BLaER1 (cell line): Measurements from ENCODE around the gene MYH10.

Experiments used
- H3K27ac ChIP-seq: shearing (Covaris generic); formaldehyde crosslinking; 2 replicates; pipeline ENCODE4 v1.8.1; 2022
- H3K27me3 ChIP-seq: shearing (Covaris generic); formaldehyde crosslinking; 2 replicates; pipeline ENCODE4 v1.8.1; 2022
- H3K36me3 ChIP-seq: shearing (Covaris generic); formaldehyde crosslinking; 2 replicates; pipeline ENCODE4 v1.8.1; 2022
- H3K4me1 ChIP-seq: shearing (Covaris generic); formaldehyde crosslinking; 2 replicates; pipeline ENCODE4 v1.8.1; 2022
- H3K4me2 ChIP-seq: shearing (Covaris generic); formaldehyde crosslinking; 2 replicates; pipeline ENCODE4 v1.8.1; 2022
- H3K4me3 ChIP-seq: shearing (Covaris generic); formaldehyde crosslinking; 2 replicates; pipeline ENCODE4 v1.8.1; 2022
- H3K9ac ChIP-seq: shearing (Covaris generic); formaldehyde crosslinking; 2 replicates; pipeline ENCODE4 v1.8.1; 2022
- H3K9me3 ChIP-seq: shearing (Covaris generic); formaldehyde crosslinking; 2 replicates; pipeline ENCODE4 v1.8.1; 2022
- H4K20me1 ChIP-seq: shearing (Covaris generic); formaldehyde crosslinking; 2 replicates; pipeline ENCODE4 v1.8.1; 2022
- Cebpa-rat ChIP-seq: shearing (Covaris generic); IDR thresholded peaks from 2 replicates; pipeline ENCODE4 v1.8.1; 2022

The MYH10 gene

GRCh38 chr17:8537734-8538133, 92.8 kb downstream of the MYH10 start:
- H3K4me2 ChIP-seq: no peak overlapping the region
- no peak overlapping the region for H3K9ac ChIP-seq
- H3K4me1 ChIP-seq: no peaks in the 10 kb centered on the region
- H3K4me3 ChIP-seq: no peak overlapping the region
- H3K36me3 ChIP-seq: peaks cover 99% of the 10 kb centered on the region
- no peak for TF ChIP-seq Cebpa-rat
- H3K27ac ChIP-seq: no peak overlapping the region
- H3K27me3 ChIP-seq: no peaks in the 10 kb centered on the region
- no peaks in the 10 kb centered on the region for H3K9me3 ChIP-seq
- H4K20me1 ChIP-seq: no peaks in the 10 kb centered on the region

- H3K4me1 ChIP-seq: no peaks in the 10 kb centered on the region
- no peak overlapping the region for H3K4me3 ChIP-seq
- TF ChIP-seq Cebpa-rat: no peak
- no peak overlapping the region for H3K4me2 ChIP-seq
- H4K20me1 ChIP-seq: no peaks in the 10 kb centered on the region
- no peaks in the 10 kb centered on the region for H3K27me3 ChIP-seq
- no peak overlapping the region for H3K27ac ChIP-seq
- peaks cover 85% of the 10 kb centered on the region for H3K36me3 ChIP-seq
- H3K9ac ChIP-seq: no peak overlapping the region
- H3K9me3 ChIP-seq: no peaks in the 10 kb centered on the region
Observed at GRCh38 chr17:8534498-8535188, 95.9 kb downstream of the MYH10 start.

DNA sequence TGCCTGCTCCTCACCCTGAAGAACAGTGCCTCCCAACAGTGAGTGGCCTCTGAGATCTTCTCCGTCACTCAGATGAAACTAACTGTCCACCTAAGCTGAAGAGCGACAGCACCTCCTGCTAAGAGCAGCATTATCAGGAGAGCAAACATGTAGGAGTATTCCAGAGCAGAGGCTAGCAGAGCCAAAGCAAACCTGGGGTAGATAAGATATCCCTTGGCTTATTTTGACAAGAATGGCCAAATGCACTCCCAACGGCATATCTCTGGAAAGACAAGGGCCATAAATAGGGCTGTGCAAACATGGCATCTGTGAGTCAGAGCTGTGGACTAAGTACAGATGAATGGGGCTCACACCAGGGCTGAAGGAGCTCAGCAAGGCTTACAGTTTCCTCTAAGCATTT, 98.5 kb downstream of the MYH10 start:
- no peaks in the 10 kb centered on the region for H3K9me3 ChIP-seq
- no peaks in the 10 kb centered on the region for H3K27me3 ChIP-seq
- no peak overlapping the region for H3K27ac ChIP-seq
- no peak overlapping the region for H3K4me3 ChIP-seq
- H4K20me1 ChIP-seq: no peaks in the 10 kb centered on the region
- H3K9ac ChIP-seq: no peak overlapping the region
- no peak for TF ChIP-seq Cebpa-rat
- no peaks in the 10 kb centered on the region for H3K4me1 ChIP-seq
- H3K36me3 ChIP-seq: peaks cover 85% of the 10 kb centered on the region
- no peak overlapping the region for H3K4me2 ChIP-seq

DNA sequence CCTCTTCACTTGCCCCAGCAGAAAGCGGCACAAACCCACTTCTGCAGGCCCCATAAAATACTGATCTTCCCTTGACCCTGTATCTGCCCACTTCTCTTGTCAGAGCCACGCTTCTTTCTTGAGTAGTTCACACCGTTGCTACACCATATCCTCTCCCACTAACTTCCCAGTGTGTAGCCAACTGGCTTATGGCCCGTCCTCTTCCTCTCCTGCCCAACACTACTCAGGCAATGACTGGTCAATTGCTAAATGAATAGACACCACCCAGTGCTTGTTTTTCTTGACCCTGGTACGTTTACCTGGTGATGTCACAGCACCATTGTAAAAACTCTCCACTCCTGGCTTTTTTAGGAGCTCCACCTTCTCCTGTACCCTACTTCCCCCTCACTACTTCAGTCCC, 107.9 kb downstream of the MYH10 start:
- no peaks in the 10 kb centered on the region for H3K27me3 ChIP-seq
- 0 out of 2 replicates have a peak, but pooled peaks cover 8% of the 10 kb centered on the region for H4K20me1 ChIP-seq
- H3K27ac ChIP-seq: no peak overlapping the region
- H3K4me1 ChIP-seq: no peaks in the 10 kb centered on the region
- TF ChIP-seq Cebpa-rat: no peak
- H3K4me3 ChIP-seq: no peak overlapping the region
- no peak overlapping the region for H3K9ac ChIP-seq
- H3K4me2 ChIP-seq: no peak overlapping the region
- no peaks in the 10 kb centered on the region for H3K9me3 ChIP-seq
- H3K36me3 ChIP-seq: peaks cover 99% of the 10 kb centered on the region

GRCh38 chr17:8520981-8521380, 109.5 kb downstream of the MYH10 start:
- no peak overlapping the region for H3K4me3 ChIP-seq
- H3K27me3 ChIP-seq: no peaks in the 10 kb centered on the region
- TF ChIP-seq Cebpa-rat: no peak
- no peak overlapping the region for H3K27ac ChIP-seq
- H3K36me3 ChIP-seq: peaks cover 99% of the 10 kb centered on the region
- no peaks in the 10 kb centered on the region for H3K9me3 ChIP-seq
- H3K4me1 ChIP-seq: no peaks in the 10 kb centered on the region
- H3K9ac ChIP-seq: no peak overlapping the region
- H4K20me1 ChIP-seq: 0 out of 2 replicates have a peak, but pooled peaks cover 8% of the 10 kb centered on the region
- no peak overlapping the region for H3K4me2 ChIP-seq

- Histone ChIP-seq H3K4me1 (no peaks in the 10 kb centered on the region), H3K4me2 (no peak overlapping the region), H3K27ac (no peak overlapping the region), H3K27me3 (no peaks in the 10 kb centered on the region), H3K36me3 (peaks cover 100% of the 10 kb centered on the region), H3K9ac (no peak overlapping the region), H4K20me1 (0 out of 2 replicates have a peak, but pooled peaks cover 8% of the 10 kb centered on the region), H3K4me3 (no peak overlapping the region), H3K9me3 (no peaks in the 10 kb centered on the region)
- no peak for TF ChIP-seq Cebpa-rat
Observed at GRCh38 chr17:8518850-8519249, 111.7 kb downstream of the MYH10 start.

- peaks cover 100% of the 10 kb centered on the region for H3K36me3 ChIP-seq
- no peak for TF ChIP-seq Cebpa-rat
- H3K4me2 ChIP-seq: no peak overlapping the region
- 0 out of 2 replicates have a peak, but pooled peaks cover 8% of the 10 kb centered on the region for H4K20me1 ChIP-seq
- no peak overlapping the region for H3K4me3 ChIP-seq
- H3K27me3 ChIP-seq: no peaks in the 10 kb centered on the region
- H3K9ac ChIP-seq: no peak overlapping the region
- no peak overlapping the region for H3K27ac ChIP-seq
- no peaks in the 10 kb centered on the region for H3K9me3 ChIP-seq
- no peaks in the 10 kb centered on the region for H3K4me1 ChIP-seq
Observed at GRCh38 chr17:8518326-8518725, 112.2 kb downstream of the MYH10 start.

DNA sequence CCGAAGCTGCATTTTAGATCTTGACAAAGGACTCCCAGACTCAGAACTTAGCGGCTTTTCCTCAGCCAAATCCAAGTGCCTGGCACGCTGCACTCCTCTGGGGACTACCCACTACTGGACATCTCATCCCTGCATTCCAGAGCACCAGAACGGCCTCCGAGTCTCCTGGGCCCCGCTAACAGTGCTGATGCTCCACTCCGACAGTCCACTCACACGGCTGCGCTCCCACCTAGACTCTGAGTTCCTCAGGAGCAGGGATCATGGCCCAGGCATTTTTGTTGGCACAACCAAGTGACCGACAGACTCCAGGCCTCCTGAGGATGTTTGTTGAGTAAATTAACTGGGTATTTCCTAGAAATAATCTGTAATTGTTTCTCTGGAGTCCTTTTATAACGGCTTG, 115.7 kb downstream of the MYH10 start:
- no peaks in the 10 kb centered on the region for H3K4me1 ChIP-seq
- no peaks in the 10 kb centered on the region for H4K20me1 ChIP-seq
- peaks cover 99% of the 10 kb centered on the region for H3K36me3 ChIP-seq
- H3K4me2 ChIP-seq: no peak overlapping the region
- no peak for TF ChIP-seq Cebpa-rat
- no peak overlapping the region for H3K27ac ChIP-seq
- no peak overlapping the region for H3K9ac ChIP-seq
- H3K9me3 ChIP-seq: no peaks in the 10 kb centered on the region
- no peak overlapping the region for H3K4me3 ChIP-seq
- H3K27me3 ChIP-seq: no peaks in the 10 kb centered on the region

DNA sequence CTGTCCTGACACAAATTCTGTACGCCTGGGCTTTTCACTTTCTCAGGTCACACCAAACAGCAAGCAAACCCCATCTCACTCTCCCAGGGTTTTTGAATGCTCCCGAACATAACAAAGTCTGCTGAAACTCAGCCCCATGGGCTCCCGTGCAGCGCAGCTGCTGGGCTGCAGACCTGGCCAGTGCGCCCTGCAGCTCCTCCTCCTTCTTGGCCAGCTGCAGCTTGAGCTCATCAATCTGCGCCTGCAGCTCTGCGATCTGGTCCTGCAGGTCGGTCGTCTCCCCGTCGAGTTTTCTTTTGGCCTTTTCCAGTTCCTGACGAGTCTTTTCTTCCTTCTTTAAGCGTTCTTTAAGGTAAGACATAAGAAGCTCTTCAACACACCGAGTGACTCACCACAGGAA, 124.4 kb downstream of the MYH10 start:
- Histone ChIP-seq H3K36me3 (peaks cover 99% of the 10 kb centered on the region), H3K27me3 (no peaks in the 10 kb centered on the region), H3K4me2 (no peak overlapping the region), H3K9me3 (no peaks in the 10 kb centered on the region), H3K27ac (no peak overlapping the region), H3K9ac (no peak overlapping the region), H3K4me1 (no peaks in the 10 kb centered on the region), H4K20me1 (0 out of 2 replicates have a peak, but pooled peaks cover 8% of the 10 kb centered on the region), H3K4me3 (no peak overlapping the region)
- no peak for TF ChIP-seq Cebpa-rat

- no peak overlapping the region for H3K9ac ChIP-seq
- H3K4me1 ChIP-seq: no peaks in the 10 kb centered on the region
- no peaks in the 10 kb centered on the region for H3K9me3 ChIP-seq
- H3K4me2 ChIP-seq: no peak overlapping the region
- 0 out of 2 replicates have a peak, but pooled peaks cover 8% of the 10 kb centered on the region for H4K20me1 ChIP-seq
- peaks cover 99% of the 10 kb centered on the region for H3K36me3 ChIP-seq
- no peak overlapping the region for H3K4me3 ChIP-seq
- no peak for TF ChIP-seq Cebpa-rat
- H3K27me3 ChIP-seq: no peaks in the 10 kb centered on the region
- H3K27ac ChIP-seq: no peak overlapping the region
Observed at GRCh38 chr17:8504460-8505207, 125.9 kb downstream of the MYH10 start.
